Measurements from ENCODE around the gene HACD2.

DNA sequence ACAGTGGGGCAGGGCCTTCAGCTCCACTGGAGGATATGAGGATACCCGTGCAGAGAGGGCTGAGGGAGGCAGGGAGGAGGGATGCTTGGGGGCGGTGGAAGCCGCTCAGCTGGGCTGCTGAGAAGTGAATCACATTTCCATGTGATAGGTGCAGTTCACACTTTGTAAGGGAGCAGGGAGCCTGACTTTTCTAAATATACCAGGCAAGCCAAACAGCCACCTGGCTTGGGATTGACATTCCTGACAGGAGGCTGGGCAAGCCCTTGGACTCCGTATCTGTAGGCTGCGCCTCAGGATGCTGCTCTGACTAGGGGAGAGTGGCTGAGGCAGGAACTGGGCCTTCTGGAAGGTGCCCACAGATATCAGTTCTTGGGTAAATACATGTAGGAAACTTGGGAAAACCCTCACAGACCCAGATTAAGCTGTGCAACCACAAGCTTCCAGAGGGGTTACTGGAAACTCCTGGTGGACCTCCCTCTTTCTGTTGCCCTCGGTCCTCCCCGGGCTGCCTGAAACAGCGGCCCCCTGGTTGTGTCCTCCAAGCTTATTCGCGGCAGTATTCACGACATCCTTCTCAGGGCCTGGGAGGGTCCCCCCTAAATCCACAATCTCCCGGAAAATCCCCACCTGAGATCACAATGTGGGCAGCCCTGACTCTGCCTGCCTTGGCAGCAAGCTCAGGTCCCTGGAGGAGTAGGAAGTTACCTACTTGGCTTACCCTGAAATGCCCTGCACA is 103.0 kb downstream of the HACD2 start:
- TF ChIP-seq, protein P1, sequence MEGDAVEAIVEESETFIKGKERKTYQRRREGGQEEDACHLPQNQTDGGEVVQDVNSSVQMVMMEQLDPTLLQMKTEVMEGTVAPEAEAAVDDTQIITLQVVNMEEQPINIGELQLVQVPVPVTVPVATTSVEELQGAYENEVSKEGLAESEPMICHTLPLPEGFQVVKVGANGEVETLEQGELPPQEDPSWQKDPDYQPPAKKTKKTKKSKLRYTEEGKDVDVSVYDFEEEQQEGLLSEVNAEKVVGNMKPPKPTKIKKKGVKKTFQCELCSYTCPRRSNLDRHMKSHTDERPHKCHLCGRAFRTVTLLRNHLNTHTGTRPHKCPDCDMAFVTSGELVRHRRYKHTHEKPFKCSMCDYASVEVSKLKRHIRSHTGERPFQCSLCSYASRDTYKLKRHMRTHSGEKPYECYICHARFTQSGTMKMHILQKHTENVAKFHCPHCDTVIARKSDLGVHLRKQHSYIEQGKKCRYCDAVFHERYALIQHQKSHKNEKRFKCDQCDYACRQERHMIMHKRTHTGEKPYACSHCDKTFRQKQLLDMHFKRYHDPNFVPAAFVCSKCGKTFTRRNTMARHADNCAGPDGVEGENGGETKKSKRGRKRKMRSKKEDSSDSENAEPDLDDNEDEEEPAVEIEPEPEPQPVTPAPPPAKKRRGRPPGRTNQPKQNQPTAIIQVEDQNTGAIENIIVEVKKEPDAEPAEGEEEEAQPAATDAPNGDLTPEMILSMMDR (conservative IDR thresholded peaks at IDR 0.05; ENCODE audit: low read depth, low read length): no peak
- no peak for TF ChIP-seq EZH2 (IDR thresholded peaks at IDR 0.05; ENCODE audit: low read length, unreplicated experiment)
